Measurements from ENCODE around the gene CEACAM7.

The CEACAM7 gene

GRCh38 chr19:41688098-41688497, at the start of gene CEACAM7:
CEACAM7 (minus strand) TSS chr19:41688270; CDS start chr19:41688165, 105 bp downstream.
- H2AFZ ChIP-seq (ENCODE audit: low read depth), result no peak within 1 kb of the TSS
- H3K9ac ChIP-seq, result no peak within 1 kb of the TSS
- no peak within 1 kb of the TSS for H3K4me2 ChIP-seq
- no peaks in the 10 kb centered on the region for H3K79me2 ChIP-seq (ENCODE audit: insufficient read depth, low read depth)
- no peak within 1 kb of the TSS for H3K4me3 ChIP-seq (IDR thresholded peaks at IDR 0.05; ENCODE audit: insufficient read depth, low read depth, low read length)
- no peak within 1 kb of the TSS for H3K27ac ChIP-seq
- no peak for TF ChIP-seq CTCF (conservative IDR thresholded peaks at IDR 0.05; ENCODE audit: low read depth, low read length)
- no peaks in the 10 kb centered on the region for H4K20me1 ChIP-seq (ENCODE audit: insufficient read depth)
- H3K36me3 ChIP-seq (ENCODE audit: insufficient read depth), result no peaks in the 10 kb centered on the region
- H3K4me1 ChIP-seq (ENCODE audit: low read depth, poor library complexity, severe bottlenecking), result no peaks in the 10 kb centered on the region
- H3K27me3 ChIP-seq (ENCODE audit: insufficient read depth, low read depth), result peaks cover 58% of the 10 kb centered on the region

GRCh38 chr19:41735071-41735600, 47.1 kb upstream of the CEACAM7 start:
- no peak for TF ChIP-seq CTCF (conservative IDR thresholded peaks at IDR 0.05; ENCODE audit: low read depth, low read length)
- Histone ChIP-seq H3K79me2 (ENCODE audit: insufficient read depth, low read depth) (no peaks in the 10 kb centered on the region), H3K4me1 (ENCODE audit: low read depth, poor library complexity, severe bottlenecking) (no peaks in the 10 kb centered on the region), H3K4me3 (IDR thresholded peaks at IDR 0.05; ENCODE audit: insufficient read depth, low read depth, low read length) (no peak overlapping the region), H3K36me3 (ENCODE audit: insufficient read depth) (no peaks in the 10 kb centered on the region), H4K20me1 (ENCODE audit: insufficient read depth) (no peaks in the 10 kb centered on the region), H3K27ac (no peak overlapping the region), H3K4me2 (no peak overlapping the region), H3K27me3 (ENCODE audit: insufficient read depth, low read depth) (peaks cover 86% of the 10 kb centered on the region; the same call in 1 of the 2 replicates), H2AFZ (ENCODE audit: low read depth) (no peak overlapping the region), H3K9ac (no peak overlapping the region)

- no peak overlapping the region for H3K27ac ChIP-seq
- H2AFZ ChIP-seq (ENCODE audit: low read depth), result no peak overlapping the region
- no peaks in the 10 kb centered on the region for H3K36me3 ChIP-seq (ENCODE audit: insufficient read depth)
- H3K9ac ChIP-seq, result no peak overlapping the region
- H4K20me1 ChIP-seq (ENCODE audit: insufficient read depth), result no peaks in the 10 kb centered on the region
- no peak for TF ChIP-seq CTCF (conservative IDR thresholded peaks at IDR 0.05; ENCODE audit: low read depth, low read length)
- peaks cover 83% of the 10 kb centered on the region; the same call in 1 of the 2 replicates for H3K27me3 ChIP-seq (ENCODE audit: insufficient read depth, low read depth)
- no peaks in the 10 kb centered on the region for H3K4me1 ChIP-seq (ENCODE audit: low read depth, poor library complexity, severe bottlenecking)
- no peak overlapping the region for H3K4me2 ChIP-seq
- H3K4me3 ChIP-seq (IDR thresholded peaks at IDR 0.05; ENCODE audit: insufficient read depth, low read depth, low read length), result no peak overlapping the region
- no peaks in the 10 kb centered on the region for H3K79me2 ChIP-seq (ENCODE audit: insufficient read depth, low read depth)
Observed at GRCh38 chr19:41734585-41734984, 46.5 kb upstream of the CEACAM7 start.

GRCh38 chr19:41734156-41734555, 46.1 kb upstream of the CEACAM7 start:
- H3K4me2 ChIP-seq, result no peak overlapping the region
- TF ChIP-seq CTCF (conservative IDR thresholded peaks at IDR 0.05; ENCODE audit: low read depth, low read length), result no peak
- H3K4me3 ChIP-seq (IDR thresholded peaks at IDR 0.05; ENCODE audit: insufficient read depth, low read depth, low read length), result no peak overlapping the region
- H4K20me1 ChIP-seq (ENCODE audit: insufficient read depth), result no peaks in the 10 kb centered on the region
- H3K9ac ChIP-seq, result no peak overlapping the region
- no peaks in the 10 kb centered on the region for H3K4me1 ChIP-seq (ENCODE audit: low read depth, poor library complexity, severe bottlenecking)
- no peaks in the 10 kb centered on the region for H3K36me3 ChIP-seq (ENCODE audit: insufficient read depth)
- no peaks in the 10 kb centered on the region for H3K79me2 ChIP-seq (ENCODE audit: insufficient read depth, low read depth)
- H3K27ac ChIP-seq, result no peak overlapping the region
- no peak overlapping the region for H2AFZ ChIP-seq (ENCODE audit: low read depth)
- H3K27me3 ChIP-seq (ENCODE audit: insufficient read depth, low read depth), result peaks cover 81% of the 10 kb centered on the region; the same call in 1 of the 2 replicates
